GM18907 (cell line): ENCODE results near the gene ITPKC.

Experiments
- ATAC-seq: cut with Tn5 transposase; IDR thresholded peaks from one replicate; pipeline ENCODE4 v1.9.1; 2021; ENCODE audit warnings: mild to moderate bottlenecking, moderate library complexity; ENCODE audit not compliant: unreplicated experiment

Gene ITPKC

GRCh38 chr19:40786060-40787037, 69.4 kb downstream of the ITPKC start:
- no peak for ATAC-seq
